PC-3 (cell line): ENCODE data around the gene EPGN. TPM values are rescaled to one million over a fixed set of nuclear protein-coding genes. Genes with fewer than 3 reads are reported as not detected.

Source experiments
- ATAC-seq: fragments of 200-7000 bp; cut with Tn5 transposase; 2 replicates; pipeline ENCODE4 v1.9.1; 2020; ENCODE audit warnings: mild to moderate bottlenecking, moderate library complexity
- BruUV-seq: library from RNA; stranded (reverse); fragments of 400-500 nt; replicated peaks from 2 replicates; lab custom pipeline; 2021; lab: Mats Ljungman, UMichigan
- CTCF ChIA-PET: fragments of 300-600 bp; sonication (Branson Sonifier 250); formaldehyde crosslinking; loops from one replicate; lab custom pipeline; 2022; ENCODE audit warnings: antibody characterized with exemption; lab: Charles Lee
- POLR2A ChIA-PET: fragments of 300-600 bp; sonication (Branson Sonifier 250); formaldehyde crosslinking; loops from one replicate; lab custom pipeline; 2022; ENCODE audit warnings: antibody characterized with exemption; ENCODE audit not compliant: unreplicated experiment; lab: Charles Lee
- DNase-seq: peaks from one replicate; pipeline ENCODE4 v3.0.0-alpha.2; 2015
- H2AFZ ChIP-seq: fragments of 300-600 bp; sonication (generic); 2 replicates; pipeline ENCODE4 v1.6.0; 2016; ENCODE audit warnings: antibody characterized with exemption, low read length
- H3F3A ChIP-seq: fragments of 300-600 bp; sonication (generic); one replicate; pipeline ENCODE4 v1.6.0; 2017; ENCODE audit warnings: antibody characterized with exemption, low read length, control low read depth, mild to moderate bottlenecking; ENCODE audit not compliant: unreplicated experiment
- H3K27ac ChIP-seq: fragments of 300-600 bp; sonication (generic); 2 replicates; pipeline ENCODE4 v1.5.1; 2016; ENCODE audit warnings: mild to moderate bottlenecking, low read length
- H3K27me3 ChIP-seq: fragments of 300-600 bp; sonication (generic); 2 replicates; pipeline ENCODE4 v1.6.1; 2016; ENCODE audit warnings: low read length, mixed read lengths
- H3K36me3 ChIP-seq: fragments of 300-600 bp; sonication (generic); 2 replicates; pipeline ENCODE4 v1.6.1; 2016; ENCODE audit warnings: low read depth, mixed run types, low read length, mixed read lengths
- H3K4me1 ChIP-seq: fragments of 300-600 bp; sonication (generic); 2 replicates; pipeline ENCODE4 v1.5.1; 2016; ENCODE audit warnings: low read length; ENCODE audit not compliant: insufficient read depth
- H3K4me2 ChIP-seq: fragments of 300-600 bp; sonication (generic); 2 replicates; pipeline ENCODE4 v1.6.0; 2016; ENCODE audit warnings: low read length
- H3K4me3 ChIP-seq: fragments of 300-600 bp; sonication (generic); 2 replicates; pipeline ENCODE4 v1.5.1; 2016; ENCODE audit warnings: mild to moderate bottlenecking, low read length, mixed read lengths
- H3K79me2 ChIP-seq: fragments of 300-600 bp; sonication (generic); 2 replicates; pipeline ENCODE4 v1.6.1; 2017; ENCODE audit warnings: low read length, mixed read lengths
- H3K9ac ChIP-seq: fragments of 300-600 bp; sonication (generic); 2 replicates; pipeline ENCODE4 v1.6.0; 2016; ENCODE audit warnings: mild to moderate bottlenecking, low read length
- H3K9me2 ChIP-seq: fragments of 300-600 bp; sonication (generic); replicated peaks from 2 replicates; pipeline ENCODE4 v1.6.1; 2016; ENCODE audit warnings: mixed run types, low read length, mixed read lengths
- H3K9me3 ChIP-seq: fragments of 300-600 bp; sonication (generic); 2 replicates; pipeline ENCODE4 v1.6.1; 2016; ENCODE audit warnings: low read length, mixed read lengths
- H4K20me1 ChIP-seq: fragments of 300-600 bp; sonication (generic); 2 replicates; pipeline ENCODE4 v1.6.1; 2016; ENCODE audit warnings: low read length, mixed read lengths
- CTCF ChIP-seq: fragments of 300-600 bp; sonication (generic); conservative IDR thresholded peaks from 2 replicates; pipeline ENCODE4 v1.5.1; 2017; ENCODE audit warnings: antibody characterized with exemption, low read depth, mild to moderate bottlenecking, low read length
- EZH2 ChIP-seq: fragments of 300-600 bp; sonication (generic); IDR thresholded peaks from one replicate; pipeline ENCODE4 v1.6.1; 2017; ENCODE audit warnings: antibody characterized with exemption, mild to moderate bottlenecking, low read length; ENCODE audit not compliant: unreplicated experiment
- EZH2phosphoT487 ChIP-seq: fragments of 300-600 bp; sonication (generic); IDR thresholded peaks from 2 replicates; pipeline ENCODE4 v1.6.1; 2018; ENCODE audit warnings: mild to moderate bottlenecking, antibody characterized with exemption, low read length, borderline replicate concordance
- intact Hi-C: fragments of 100-400 bp; cut with micrococcal nuclease; formaldehyde crosslinking; loops from 2 replicates; pipeline ENCODE4 v1.9.0; 2023
- total RNA-seq: library from RNA; depleted of rRNA; stranded (reverse); fragments of >200 nt; gene quantifications from 2 replicates; pipeline ENCODE4 v1.2.3, GENCODE V29; 2014

The EPGN gene
- total RNA-seq, 1 experiment from 2014 or later = 98.0 TPM

- peaks cover 16% of the 10 kb centered on the region for H3K36me3 ChIP-seq
- no peak overlapping the region for H3K27ac ChIP-seq
- peaks cover 15% of the 10 kb centered on the region for H3K4me1 ChIP-seq
- no TSS peak for BruUV-seq
- H4K20me1 ChIP-seq = no peaks in the 10 kb centered on the region
- no peaks in the 10 kb centered on the region for H3K9me3 ChIP-seq
- intact Hi-C loops = no loop called here
- H3K79me2 ChIP-seq = peaks cover 23% of the 10 kb centered on the region
- H3K9me2 ChIP-seq = no peaks in the 10 kb centered on the region
- TF ChIP-seq EZH2phosphoT487 = no peak
- no peak for TF ChIP-seq CTCF
- TF ChIP-seq EZH2 = no peak
- no peak overlapping the region for H3K4me3 ChIP-seq
- POLR2A ChIA-PET = no interaction called here
- no peak overlapping the region for H2AFZ ChIP-seq
- H3K4me2 ChIP-seq = no peak overlapping the region
- no peak overlapping the region for H3K9ac ChIP-seq
- CTCF ChIA-PET = no interaction called here
- no peaks in the 10 kb centered on the region for H3K27me3 ChIP-seq
- no peaks in the 10 kb centered on the region for H3F3A ChIP-seq
- no peak for DNase-seq
- ATAC-seq = no peak
Measured at GRCh38 chr4:74314329-74314728, 6.1 kb downstream of the EPGN start.

DNA sequence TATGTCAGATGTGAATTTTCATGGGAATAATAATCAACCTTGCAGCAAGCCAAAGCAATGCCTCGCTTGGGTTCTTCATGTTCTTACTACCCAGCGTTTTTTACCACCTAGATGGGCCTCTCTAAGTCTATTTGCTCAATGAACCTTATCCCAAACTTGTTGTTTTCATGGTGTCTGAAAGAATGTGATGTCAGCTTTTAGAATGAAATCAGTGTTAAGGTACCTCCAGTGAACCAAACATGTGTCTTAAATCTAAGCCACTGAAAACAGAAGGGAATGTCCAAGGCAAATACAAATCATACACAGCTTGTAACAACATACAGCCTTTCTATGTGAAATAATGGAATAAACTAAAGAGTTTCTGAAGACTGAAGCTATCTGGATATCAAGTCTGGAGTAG lies 6.7 kb downstream of the EPGN start:
- Histone ChIP-seq H3K4me3 (no peak overlapping the region), H3K4me1 (peaks cover 14% of the 10 kb centered on the region), H4K20me1 (no peaks in the 10 kb centered on the region), H3F3A (no peaks in the 10 kb centered on the region), H3K9ac (no peak overlapping the region), H3K79me2 (peaks cover 16% of the 10 kb centered on the region), H3K27me3 (no peaks in the 10 kb centered on the region), H3K36me3 (peaks cover 16% of the 10 kb centered on the region), H3K27ac (no peak overlapping the region), H3K9me2 (no peaks in the 10 kb centered on the region), H2AFZ (no peak overlapping the region), H3K4me2 (no peak overlapping the region), H3K9me3 (no peaks in the 10 kb centered on the region)
- intact Hi-C loops = no loop called here
- ChIA-PET POLR2A (no interaction called here), CTCF (interaction anchor here (0.7 kb wide), 1 partner anchor 126 kb away, joined by 3 read pairs; no protein-coding TSS in a partner anchor)
- BruUV-seq = no TSS peak
- DNase-seq = peak; percentile 1
- ATAC-seq = no peak
- no peak for TF ChIP-seq EZH2phosphoT487
- no peak for TF ChIP-seq EZH2
- TF ChIP-seq CTCF = no peak

DNA sequence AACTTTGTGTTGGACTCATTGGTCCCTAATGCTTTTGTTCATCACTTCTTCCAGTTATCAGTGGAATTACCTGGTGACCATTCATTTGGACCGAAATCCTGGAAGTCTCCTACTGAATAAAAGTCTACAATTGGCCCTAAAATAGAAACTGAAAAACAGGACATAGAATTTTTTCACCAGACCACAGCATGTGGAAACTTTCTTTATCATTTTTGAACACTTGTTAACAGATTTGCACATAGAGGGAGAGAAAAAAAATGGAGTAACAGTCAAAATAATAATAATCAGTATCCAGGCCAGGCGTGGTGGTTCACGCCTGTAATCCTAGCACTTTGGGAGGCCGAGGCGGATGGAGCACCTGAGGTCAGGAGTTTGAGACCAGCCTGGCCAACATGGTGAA lies 7.1 kb downstream of the EPGN start:
- DNase-seq (no peak), ATAC-seq (no peak)
- no peak overlapping the region for H3K9ac ChIP-seq
- H2AFZ ChIP-seq = no peak overlapping the region
- no peaks in the 10 kb centered on the region for H3K9me3 ChIP-seq
- H3K4me2 ChIP-seq = no peak overlapping the region
- H3K79me2 ChIP-seq = peaks cover 12% of the 10 kb centered on the region
- peaks cover 16% of the 10 kb centered on the region for H3K36me3 ChIP-seq
- H3K4me3 ChIP-seq = no peak overlapping the region
- CTCF ChIA-PET = interaction anchor here (0.7 kb wide), 1 partner anchor 126 kb away, joined by 3 read pairs; no protein-coding TSS in a partner anchor
- H4K20me1 ChIP-seq = no peaks in the 10 kb centered on the region
- no peaks in the 10 kb centered on the region for H3K9me2 ChIP-seq
- POLR2A ChIA-PET = no interaction called here
- BruUV-seq = no TSS peak
- intact Hi-C loops = no loop called here
- peaks cover 18% of the 10 kb centered on the region for H3K4me1 ChIP-seq
- H3K27ac ChIP-seq = no peak overlapping the region
- no peaks in the 10 kb centered on the region for H3K27me3 ChIP-seq
- H3F3A ChIP-seq = no peaks in the 10 kb centered on the region
- no peak for TF ChIP-seq EZH2phosphoT487
- no peak for TF ChIP-seq EZH2
- TF ChIP-seq CTCF = no peak
